ENCODE results near the gene STMN3. TPM values are rescaled to one million over a fixed set of nuclear protein-coding genes. Genes with fewer than 3 reads are reported as not detected.

The STMN3 gene
- total and polyA plus RNA-seq, 10 of the 15 experiments (the other 5 are each of a cell fraction or from before 2014, with no cell fraction given) = 0.09 to 3.6 (median 1.4) TPM; not detected in 1

GRCh38 chr20:63652192-63652980 lies 838 bp downstream of the STMN3 start:
- Histone ChIP-seq H3K36me3 (ENCODE audit: control insufficient read depth in 2 of 2, insufficient read depth in 2 of 2, low read length in 1 of 2) (no peaks in the 10 kb centered on the region), H3K27ac (ENCODE audit: control insufficient read depth, insufficient read depth) (no peak overlapping the region), H3K4me3 (no peak overlapping the region), H2AFZ (ENCODE audit: control insufficient read depth, low read depth, low read length) (no peak overlapping the region), H3K27me3 (replicated peaks in 1 of 2; ENCODE audit: control insufficient read depth in 2 of 2, insufficient read depth in 2 of 2, low read length in 1 of 2) (peaks cover 4 to 7% of the 10 kb centered on the region in 2 experiments; a peak in 3 of 4 replicates), H3K4me2 (ENCODE audit: control insufficient read depth, insufficient read depth) (peak overlapping the region; percentile 42; the same call in 1 of the 2 replicates), H3K4me1 (ENCODE audit: control insufficient read depth, insufficient read depth, low read length) (no peaks in the 10 kb centered on the region), H3K9me3 (replicated peaks; ENCODE audit: control insufficient read depth, insufficient read depth, low read length) (no peaks in the 10 kb centered on the region), H3K79me2 (ENCODE audit: control insufficient read depth, insufficient read depth, low read length) (no peaks in the 10 kb centered on the region), H4K20me1 (ENCODE audit: control insufficient read depth, insufficient read depth) (no peaks in the 10 kb centered on the region), H3K9ac (ENCODE audit: control insufficient read depth, insufficient read depth, low read length) (no peak overlapping the region)
- intact Hi-C loops (cut with micrococcal nuclease; ENCODE audit: unreplicated experiment) (no loop called here), in situ Hi-C loops (cut with MboI) (no loop called here)
- CTCF ChIA-PET = no interaction called here
- ATAC-seq (no peak), FAIRE-seq (no peak), DNase-seq (ENCODE audit: low read depth, low spot score) (no peak)
- no TSS peak for BruUV-seq (replicated peaks)
- WGBS (ENCODE audit: insufficient coverage, insufficient replicate concordance, low lambda C conversion rate, missing lambda C conversion rate) = 13% methylated on average over 43 of the region's 91 CpGs
- SMC1A ChIA-PET (ENCODE audit: uncharacterized antibody, unreplicated experiment) = no interaction called here
- POLR2A ChIA-PET = no interaction called here
- RAD21 ChIA-PET (ENCODE audit: unreplicated experiment) = no interaction called here
- TF ChIP-seq EED (IDR thresholded peaks at IDR 0.05; ENCODE audit: low read depth) (no peak), YBX1 (IDR thresholded peaks at IDR 0.05) (no peak), ATF3 (IDR thresholded peaks at IDR 0.05; ENCODE audit: borderline replicate concordance, extremely low read depth, low read depth, low read length) (no peak), CBX3 (IDR thresholded peaks at IDR 0.05; ENCODE audit: borderline replicate concordance, low read depth) (no peak)

GRCh38 chr20:63651942-63652191 lies 1.4 kb downstream of the STMN3 start:
- no peak overlapping the region for H3K9ac ChIP-seq (ENCODE audit: control insufficient read depth, insufficient read depth, low read length)
- TF ChIP-seq ZBTB40 (IDR thresholded peaks at IDR 0.05; ENCODE audit: borderline replicate concordance) = no peak
- TF ChIP-seq ATF2 (IDR thresholded peaks at IDR 0.05; ENCODE audit: low read length) = no peak
- no peak for TF ChIP-seq SIN3A (IDR thresholded peaks at IDR 0.05; ENCODE audit: low read depth, low read length)
- no peak for TF ChIP-seq ELK1 (IDR thresholded peaks at IDR 0.05; ENCODE audit: low read depth, low read length)
- TF ChIP-seq ZBED1 (IDR thresholded peaks at IDR 0.05; ENCODE audit: borderline replicate concordance) = no peak
- TF ChIP-seq EZH2 (IDR thresholded peaks at IDR 0.05; ENCODE audit: borderline replicate concordance, control insufficient read depth, low read depth, low read length) = no peak

More at GRCh38 chr20:63651942-63652191, 1.4 kb downstream of the STMN3 start:
- Histone ChIP-seq H3K4me3 (no peak overlapping the region), H3K79me2 (ENCODE audit: control insufficient read depth, insufficient read depth, low read length) (no peaks in the 10 kb centered on the region), H3K27me3 (replicated peaks in 1 of 2; ENCODE audit: control insufficient read depth in 2 of 2, insufficient read depth in 2 of 2, low read length in 1 of 2) (peaks cover 4 to 7% of the 10 kb centered on the region in 2 experiments; a peak in 3 of 4 replicates), H3K4me1 (ENCODE audit: control insufficient read depth, insufficient read depth, low read length) (no peaks in the 10 kb centered on the region), H3K27ac (ENCODE audit: control insufficient read depth, insufficient read depth) (no peak overlapping the region), H3K9me3 (replicated peaks; ENCODE audit: control insufficient read depth, insufficient read depth, low read length) (no peaks in the 10 kb centered on the region), H4K20me1 (ENCODE audit: control insufficient read depth, insufficient read depth) (no peaks in the 10 kb centered on the region), H2AFZ (ENCODE audit: control insufficient read depth, low read depth, low read length) (no peak overlapping the region), H3K36me3 (ENCODE audit: control insufficient read depth in 2 of 2, insufficient read depth in 2 of 2, low read length in 1 of 2) (no peaks in the 10 kb centered on the region), H3K4me2 (ENCODE audit: control insufficient read depth, insufficient read depth) (no peak overlapping the region)
- DNase-seq (ENCODE audit: low read depth, low spot score) (no peak), FAIRE-seq (no peak), ATAC-seq (no peak)
- SMC1A ChIA-PET (ENCODE audit: uncharacterized antibody, unreplicated experiment) = no interaction called here
- CTCF ChIA-PET = no interaction called here
- in situ Hi-C loops (cut with MboI) (no loop called here), intact Hi-C loops (cut with micrococcal nuclease; ENCODE audit: unreplicated experiment) (no loop called here)
- 24% methylated on average over 11 of the region's 11 CpGs for WGBS (ENCODE audit: insufficient coverage, insufficient replicate concordance, low lambda C conversion rate, missing lambda C conversion rate)
- BruUV-seq (replicated peaks) = no TSS peak
- RAD21 ChIA-PET (ENCODE audit: unreplicated experiment) = no interaction called here
- POLR2A ChIA-PET = no interaction called here
